Fibroblast of lung (primary cell): ENCODE data around the gene RHEB. TPM values are rescaled to one million over a fixed set of nuclear protein-coding genes. Genes with fewer than 3 reads are reported as not detected.

Source experiments
- DNase-seq, 2 donors: peaks; one replicate each; pipeline versions ENCODE4 v3.0.0 to v3.0.0-alpha.2; 2010; ENCODE audit warnings: low read depth in 2 of 2
- H2AFZ ChIP-seq: 2 replicates; pipeline ENCODE4 v1.5.1; 2012; ENCODE audit warnings: low read length, control low read depth, inconsistent platforms
- H3K27ac ChIP-seq: 2 replicates; pipeline ENCODE4 v1.5.1; 2011; ENCODE audit warnings: low read length, control low read depth; ENCODE audit not compliant: insufficient read depth
- H3K27me3 ChIP-seq: 2 replicates; pipeline ENCODE4 v1.5.1; 2011; ENCODE audit warnings: mild to moderate bottlenecking, low read length; ENCODE audit not compliant: control insufficient read depth, insufficient read depth
- H3K36me3 ChIP-seq: 2 replicates; pipeline ENCODE4 v1.5.1; 2011; ENCODE audit warnings: low read length; ENCODE audit not compliant: control insufficient read depth, insufficient read depth
- H3K4me1 ChIP-seq: 2 replicates; pipeline ENCODE4 v1.5.1; 2011; ENCODE audit warnings: low read length; ENCODE audit not compliant: control insufficient read depth, insufficient read depth; ENCODE audit errors: extremely low read depth
- H3K4me2 ChIP-seq: 2 replicates; pipeline ENCODE4 v1.5.1; 2011; ENCODE audit warnings: low read length, control low read depth; ENCODE audit not compliant: insufficient read depth; ENCODE audit errors: extremely low read depth
- H3K4me3 ChIP-seq, 4 experiments: fragments of 200-600 bp in 1 of 4; sonication (generic) in 1 of 4; replicated peaks in 1 of 4; 2 replicates each; pipeline ENCODE4 v1.5.1; 2011 to 2016; ENCODE audit warnings: low read length in 4 of 4, low read depth in 3 of 4, mild to moderate bottlenecking in 3 of 4, control low read depth in 2 of 4, inconsistent platforms in 1 of 4, mixed read lengths in 1 of 4; ENCODE audit not compliant: insufficient read depth in 1 of 4; ENCODE audit errors: control extremely low read depth in 1 of 4
- H3K79me2 ChIP-seq: 2 replicates; pipeline ENCODE4 v1.5.1; 2012; ENCODE audit warnings: mild to moderate bottlenecking, low read length, inconsistent platforms; ENCODE audit not compliant: control insufficient read depth, insufficient read depth
- H3K9ac ChIP-seq: 2 replicates; pipeline ENCODE4 v1.5.1; 2011; ENCODE audit warnings: mild to moderate bottlenecking, low read length, control low read depth; ENCODE audit not compliant: insufficient read depth
- H3K9me3 ChIP-seq: 2 replicates; pipeline ENCODE4 v1.5.1; 2012; ENCODE audit warnings: low read depth, low read length; ENCODE audit not compliant: control insufficient read depth, insufficient read depth
- H4K20me1 ChIP-seq: 2 replicates; pipeline ENCODE4 v1.5.1; 2011; ENCODE audit warnings: low read length; ENCODE audit not compliant: control insufficient read depth, insufficient read depth; ENCODE audit errors: extremely low read depth
- CTCF ChIP-seq, 2 donors: IDR thresholded peaks in 1 of 2; conservative IDR thresholded peaks in 1 of 2; 1 replicate in 1 of 2; 2 replicates in 1 of 2; pipeline ENCODE4 v1.5.1; 2011 to 2012; ENCODE audit warnings: low read length in 2 of 2, control low read depth in 1 of 2, inconsistent platforms in 1 of 2, low read depth in 1 of 2, mild to moderate bottlenecking in 1 of 2
- EZH2 ChIP-seq: IDR thresholded peaks from 2 replicates; pipeline ENCODE4 v1.5.1; 2012; ENCODE audit warnings: low read length, control low read depth, mild to moderate bottlenecking; ENCODE audit errors: missing control alignments
- polyA plus RNA-seq, 2 donors: library from polyadenylated mRNA; depleted of rRNA in 1 of 2; stranded (reverse) in 1 of 2; unstranded in 1 of 2; fragments of >200 nt; gene quantifications; 2 replicates each; pipeline ENCODE4 v1.2.1, GENCODE V29; 2011 to 2012; ENCODE audit warnings: missing spikeins in 1 of 2
- total RNA-seq: library from RNA; depleted of rRNA; stranded (reverse); fragments of >200 nt; gene quantifications from 2 replicates; pipeline ENCODE4 v1.2.1, GENCODE V29; 2014

The RHEB gene
- total and polyA plus RNA-seq, 2 donors (not counting 1 experiment from before 2014, with no cell fraction given) = 81.4 to 135 TPM

GRCh38 chr7:151446412-151446811 is 73.3 kb downstream of the RHEB start:
- Histone ChIP-seq H3K4me1 (no peaks in the 10 kb centered on the region), H3K27me3 (no peaks in the 10 kb centered on the region), H4K20me1 (no peaks in the 10 kb centered on the region), H3K36me3 (no peaks in the 10 kb centered on the region), H3K79me2 (no peaks in the 10 kb centered on the region), H3K27ac (no peak overlapping the region), H3K4me2 (no peak overlapping the region), H2AFZ (no peak overlapping the region), H3K4me3 (no peak overlapping the region), H3K9ac (no peak overlapping the region), H3K9me3 (no peaks in the 10 kb centered on the region)
- TF ChIP-seq CTCF (conservative IDR thresholded peaks at IDR 0.05 in 1 of 2, IDR thresholded peaks at IDR 0.05 in 1 of 2; ENCODE audit: low read depth in 1 of 2, low read length in 2 of 2) = no peak
- no peak for TF ChIP-seq EZH2
- no peak for DNase-seq

- H3K79me2 ChIP-seq = no peaks in the 10 kb centered on the region
- H3K27me3 ChIP-seq = no peaks in the 10 kb centered on the region
Observed at GRCh38 chr7:151444632-151445031, 75.1 kb downstream of the RHEB start.

GRCh38 chr7:151442776-151443496 is 76.8 kb downstream of the RHEB start:
- no peak overlapping the region for H3K27ac ChIP-seq
- no peak overlapping the region for H3K4me3 ChIP-seq
- no peaks in the 10 kb centered on the region for H3K27me3 ChIP-seq
- no peak overlapping the region for H2AFZ ChIP-seq
- no peak overlapping the region for H3K9ac ChIP-seq
- H3K4me1 ChIP-seq = peaks cover 5% of the 10 kb centered on the region
- H3K79me2 ChIP-seq = no peaks in the 10 kb centered on the region
- DNase-seq = no peak
- no peaks in the 10 kb centered on the region for H3K9me3 ChIP-seq
- H4K20me1 ChIP-seq = no peaks in the 10 kb centered on the region
- H3K4me2 ChIP-seq = no peak overlapping the region
- H3K36me3 ChIP-seq = no peaks in the 10 kb centered on the region
- TF ChIP-seq CTCF (conservative IDR thresholded peaks at IDR 0.05 in 1 of 2, IDR thresholded peaks at IDR 0.05 in 1 of 2; ENCODE audit: low read depth in 1 of 2, low read length in 2 of 2) (no peak), EZH2 (no peak)

More at GRCh38 chr7:151444632-151445031, 75.1 kb downstream of the RHEB start:
- Histone ChIP-seq H3K36me3 (no peaks in the 10 kb centered on the region), H2AFZ (no peak overlapping the region), H3K4me3 (no peak overlapping the region), H3K4me1 (peaks cover 5% of the 10 kb centered on the region), H3K4me2 (no peak overlapping the region), H3K9ac (no peak overlapping the region), H4K20me1 (no peaks in the 10 kb centered on the region), H3K9me3 (no peaks in the 10 kb centered on the region), H3K27ac (no peak overlapping the region)
- TF ChIP-seq CTCF (conservative IDR thresholded peaks at IDR 0.05 in 1 of 2, IDR thresholded peaks at IDR 0.05 in 1 of 2; ENCODE audit: low read depth in 1 of 2, low read length in 2 of 2) (no peak), EZH2 (no peak)
- DNase-seq = no peak
